ENCODE measurements around the gene FAF1.

FAF1 gene

GRCh38 chr1:50599546-50599945, 360.5 kb downstream of the FAF1 start:
- no peak for TF ChIP-seq MAX (IDR thresholded peaks at IDR 0.05; ENCODE audit: low read depth, low read length)
- DNase-seq (ENCODE audit: low read depth): no peak
- no peak overlapping the region for H3K4me3 ChIP-seq (ENCODE audit: low read depth, low read length)

DNA sequence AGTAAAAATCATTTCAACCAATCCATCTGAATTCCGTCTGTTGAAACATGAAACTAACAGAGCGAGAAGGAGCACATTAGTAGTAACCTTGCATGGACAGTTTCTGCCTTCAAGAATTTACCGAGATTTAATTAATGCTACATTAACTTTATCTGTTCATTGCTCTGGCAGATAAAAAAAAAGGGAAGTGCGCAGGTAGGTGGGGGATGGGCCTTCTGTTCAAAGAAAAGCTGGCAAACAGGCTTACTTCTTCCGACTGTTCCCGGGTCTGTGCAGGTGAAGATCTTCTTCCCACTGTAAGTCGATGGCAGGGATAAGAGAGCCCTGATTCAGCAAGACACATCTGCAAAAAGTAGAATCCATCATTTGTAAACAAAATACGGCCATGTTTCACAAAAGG, 364.2 kb downstream of the FAF1 start:
- no peak overlapping the region for H3K4me3 ChIP-seq (ENCODE audit: low read depth, low read length)
- DNase-seq (ENCODE audit: low read depth): no peak
- no peak for TF ChIP-seq MAX (IDR thresholded peaks at IDR 0.05; ENCODE audit: low read depth, low read length)
- no peak for TF ChIP-seq MYC (IDR thresholded peaks at IDR 0.05; ENCODE audit: low read depth, low read length)
- no peak for TF ChIP-seq POLR2A (IDR thresholded peaks at IDR 0.05; ENCODE audit: extremely low read depth, insufficient read length)
- TF ChIP-seq CTCF (IDR thresholded peaks at IDR 0.05; ENCODE audit: low read depth, low read length): no peak

DNA sequence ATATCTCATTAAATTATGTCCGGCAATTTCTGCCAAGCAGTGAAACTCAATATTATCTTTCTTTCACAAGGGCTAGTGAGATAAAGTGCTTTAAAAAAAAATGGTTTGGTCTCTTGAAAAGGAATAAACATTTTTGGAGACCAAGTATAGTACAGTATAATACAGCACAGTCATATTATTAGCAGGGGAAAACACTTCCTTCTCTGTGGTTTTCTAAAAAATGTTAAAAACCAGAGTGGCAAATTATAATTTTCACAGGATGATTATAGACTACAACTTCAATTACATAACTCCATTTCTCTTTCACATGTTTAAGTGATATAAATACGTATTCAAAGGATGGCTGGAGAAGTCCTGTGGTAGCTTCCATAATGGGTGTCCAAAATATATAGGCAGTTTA, 366.6 kb downstream of the FAF1 start:
- no peak for TF ChIP-seq MAX (IDR thresholded peaks at IDR 0.05; ENCODE audit: low read depth, low read length)
- TF ChIP-seq CTCF (IDR thresholded peaks at IDR 0.05; ENCODE audit: low read depth, low read length): no peak
- no peak for DNase-seq (ENCODE audit: low read depth)
- H3K4me3 ChIP-seq (ENCODE audit: low read depth, low read length): no peak overlapping the region

- TF ChIP-seq MYC (IDR thresholded peaks at IDR 0.05; ENCODE audit: low read depth, low read length) (no peak), CTCF (IDR thresholded peaks at IDR 0.05; ENCODE audit: low read depth, low read length) (no peak), POLR2A (IDR thresholded peaks at IDR 0.05; ENCODE audit: extremely low read depth, insufficient read length) (no peak), MAX (IDR thresholded peaks at IDR 0.05; ENCODE audit: low read depth, low read length) (no peak)
- no peak for DNase-seq (ENCODE audit: low read depth)
- H3K4me3 ChIP-seq (ENCODE audit: low read depth, low read length): no peak overlapping the region
These were observed 368.5 kb downstream of the FAF1 start for GRCh38 chr1:50591598-50591997.

GRCh38 chr1:50582346-50582745, 377.7 kb downstream of the FAF1 start:
- no peak overlapping the region for H3K4me3 ChIP-seq (ENCODE audit: low read depth, low read length)

DNA sequence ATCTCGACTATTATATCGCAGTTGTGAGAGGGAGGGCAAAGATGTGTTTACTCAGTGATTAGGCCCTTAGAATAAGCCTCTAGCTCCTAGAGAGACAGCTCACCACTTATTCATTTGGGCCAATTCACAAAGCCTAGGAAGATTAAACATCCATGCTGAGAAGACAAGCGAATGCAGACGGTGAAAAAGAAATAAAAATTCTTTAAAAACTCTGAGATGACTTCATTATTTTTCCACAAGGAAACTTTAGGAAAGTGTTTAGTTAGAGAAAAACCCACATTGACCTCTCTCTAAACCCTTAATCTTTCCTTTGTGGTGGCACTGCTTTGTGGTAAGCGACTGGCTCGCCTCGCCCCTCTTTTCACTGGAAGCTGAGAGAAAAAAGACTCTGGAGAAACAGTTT, 390.0 kb downstream of the FAF1 start:
- no peak for DNase-seq (ENCODE audit: low read depth)
- TF ChIP-seq MAX (IDR thresholded peaks at IDR 0.05; ENCODE audit: low read depth, low read length): no peak
- no peak overlapping the region for H3K4me3 ChIP-seq (ENCODE audit: low read depth, low read length)

More at GRCh38 chr1:50582346-50582745, 377.7 kb downstream of the FAF1 start:
- no peak for DNase-seq (ENCODE audit: low read depth)
- TF ChIP-seq MAX (IDR thresholded peaks at IDR 0.05; ENCODE audit: low read depth, low read length) (no peak), POLR2A (IDR thresholded peaks at IDR 0.05; ENCODE audit: extremely low read depth, insufficient read length) (no peak), MYC (IDR thresholded peaks at IDR 0.05; ENCODE audit: low read depth, low read length) (no peak), CTCF (IDR thresholded peaks at IDR 0.05; ENCODE audit: low read depth, low read length) (no peak)

DNA sequence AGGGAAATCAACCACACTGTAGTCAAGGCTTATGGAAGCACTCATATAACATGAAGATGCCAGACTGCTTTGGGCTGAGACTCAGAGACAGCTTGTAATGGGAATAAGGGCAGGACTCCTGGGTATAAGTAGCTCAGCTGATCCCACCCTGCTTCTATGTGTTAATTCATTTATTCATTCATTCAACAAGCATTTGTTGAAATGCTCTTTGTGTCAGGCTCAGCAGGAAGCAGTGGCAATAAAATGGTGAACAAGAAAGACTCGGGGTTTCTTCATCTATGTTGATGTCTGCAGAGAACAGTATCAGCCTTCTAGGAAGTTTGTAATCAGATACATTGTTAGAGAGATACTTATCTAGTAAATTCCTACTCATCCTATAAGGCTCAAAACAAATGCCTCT, 391.3 kb downstream of the FAF1 start:
- TF ChIP-seq MAX (IDR thresholded peaks at IDR 0.05; ENCODE audit: low read depth, low read length) (no peak), MYC (IDR thresholded peaks at IDR 0.05; ENCODE audit: low read depth, low read length) (no peak), CTCF (IDR thresholded peaks at IDR 0.05; ENCODE audit: low read depth, low read length) (no peak), POLR2A (IDR thresholded peaks at IDR 0.05; ENCODE audit: extremely low read depth, insufficient read length) (no peak)
- no peak for DNase-seq (ENCODE audit: low read depth)
- no peak overlapping the region for H3K4me3 ChIP-seq (ENCODE audit: low read depth, low read length)
